C4-2B (cell line): ENCODE measurements around the gene ZNF675.

Experiments used
- ZFX ChIP-seq: fragments of 450-650 bp; IDR thresholded peaks from 2 replicates; pipeline ENCODE4 v1.6.1; 2017
- TF ChIP-seq, protein P1 (sequence below): fragments of 450-650 bp; conservative IDR thresholded peaks from 2 replicates; pipeline ENCODE4 v1.5.1; 2017; ENCODE audit warnings: mild to moderate bottlenecking

DNA sequence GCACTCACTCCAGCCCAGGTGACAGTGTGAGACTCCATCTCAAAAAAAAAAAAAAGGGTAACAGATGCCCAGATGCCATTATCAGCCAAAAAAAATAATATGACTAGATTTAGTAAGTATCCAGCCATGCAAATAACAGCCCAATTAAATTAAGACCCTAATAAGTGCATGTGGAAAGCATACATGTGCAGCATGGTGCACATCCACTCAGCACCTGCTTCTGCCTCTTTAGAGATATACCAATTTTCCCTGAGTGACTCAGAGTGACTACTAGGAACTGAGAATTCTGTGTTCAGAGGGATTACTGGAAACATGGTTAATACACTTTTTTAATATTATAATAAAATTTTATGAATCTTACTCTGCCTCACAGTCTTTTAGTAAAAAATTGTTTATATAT, 29.8 kb upstream of the ZNF675 start:
- TF ChIP-seq, protein P1, sequence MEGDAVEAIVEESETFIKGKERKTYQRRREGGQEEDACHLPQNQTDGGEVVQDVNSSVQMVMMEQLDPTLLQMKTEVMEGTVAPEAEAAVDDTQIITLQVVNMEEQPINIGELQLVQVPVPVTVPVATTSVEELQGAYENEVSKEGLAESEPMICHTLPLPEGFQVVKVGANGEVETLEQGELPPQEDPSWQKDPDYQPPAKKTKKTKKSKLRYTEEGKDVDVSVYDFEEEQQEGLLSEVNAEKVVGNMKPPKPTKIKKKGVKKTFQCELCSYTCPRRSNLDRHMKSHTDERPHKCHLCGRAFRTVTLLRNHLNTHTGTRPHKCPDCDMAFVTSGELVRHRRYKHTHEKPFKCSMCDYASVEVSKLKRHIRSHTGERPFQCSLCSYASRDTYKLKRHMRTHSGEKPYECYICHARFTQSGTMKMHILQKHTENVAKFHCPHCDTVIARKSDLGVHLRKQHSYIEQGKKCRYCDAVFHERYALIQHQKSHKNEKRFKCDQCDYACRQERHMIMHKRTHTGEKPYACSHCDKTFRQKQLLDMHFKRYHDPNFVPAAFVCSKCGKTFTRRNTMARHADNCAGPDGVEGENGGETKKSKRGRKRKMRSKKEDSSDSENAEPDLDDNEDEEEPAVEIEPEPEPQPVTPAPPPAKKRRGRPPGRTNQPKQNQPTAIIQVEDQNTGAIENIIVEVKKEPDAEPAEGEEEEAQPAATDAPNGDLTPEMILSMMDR: no peak
- TF ChIP-seq ZFX: no peak
